Activated T-cell treated with anti-CD3 and anti-CD28 coated beads, Interleukin-2, amount 50 U/mL, for 72 hours (primary cell): ENCODE results near the gene SUFU. TPM values are rescaled to one million over a fixed set of nuclear protein-coding genes. Genes with fewer than 3 reads are reported as not detected.

Source experiments
- ATAC-seq, 2 donors: fragments of 150-1000 bp; cut with Tn5 transposase; replicated peaks in 1 of 2; 2 replicates each; pipeline ENCODE4 v1.10.0; 2021; ENCODE audit warnings: moderate library complexity in 2 of 2, mild to moderate bottlenecking in 1 of 2
- DNase-seq, 2 donors: peaks; one replicate each; pipeline ENCODE4 v3.0.0; 2021 to 2022; ENCODE audit warnings: mixed read lengths in 1 of 2
- H3K27ac Mint-ChIP-seq: one replicate; pipeline ENCODE4 v1.8.0; 2022; ENCODE audit warnings: mild to moderate bottlenecking, moderate library complexity, mixed read lengths
- H3K27me3 Mint-ChIP-seq: one replicate; pipeline ENCODE4 v1.8.0; 2022; ENCODE audit warnings: low read depth, mixed read lengths
- H3K36me3 Mint-ChIP-seq, 2 donors: one replicate each; pipeline ENCODE4 v1.8.0; 2022; ENCODE audit warnings: mixed read lengths in 2 of 2, mild to moderate bottlenecking in 1 of 2; ENCODE audit not compliant: insufficient read depth in 2 of 2
- H3K4me1 Mint-ChIP-seq: one replicate; pipeline ENCODE4 v1.8.0; 2022; ENCODE audit warnings: low read depth, mixed read lengths
- H3K4me3 Mint-ChIP-seq, 2 donors: one replicate each; pipeline ENCODE4 v1.8.0; 2022; ENCODE audit warnings: mild to moderate bottlenecking in 2 of 2, mixed read lengths in 2 of 2, moderate library complexity in 2 of 2
- H3K9me3 Mint-ChIP-seq, 2 donors: one replicate each; pipeline ENCODE4 v1.8.0; 2022; ENCODE audit warnings: mixed read lengths in 2 of 2
- total RNA-seq, 2 donors: library from RNA; stranded (reverse); gene quantifications; one replicate each; pipeline ENCODE4 v1.2.3, GENCODE V29; 2022

The SUFU gene
- total RNA-seq, 2 donors from 2014 or later = 9.1 to 9.2 TPM

DNA sequence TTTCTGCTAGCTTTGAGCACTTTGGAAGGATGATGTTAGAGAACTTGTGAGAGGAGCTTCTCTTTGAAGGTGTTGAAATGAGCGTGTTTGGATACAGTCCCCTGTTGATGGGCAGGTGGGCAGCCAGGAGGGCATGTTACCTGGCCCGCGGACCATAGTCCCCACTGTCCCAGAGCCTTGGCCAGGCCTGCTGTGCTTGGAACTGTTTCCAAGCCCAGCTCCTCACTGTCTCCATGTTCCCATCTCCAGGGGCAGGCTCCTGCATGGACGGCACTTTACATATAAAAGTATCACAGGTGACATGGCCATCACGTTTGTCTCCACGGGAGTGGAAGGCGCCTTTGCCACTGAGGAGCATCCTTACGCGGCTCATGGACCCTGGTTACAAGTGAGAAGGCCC lies 113.3 kb downstream of the SUFU start:
- Mint-ChIP-seq H3K4me3 (no peak overlapping the region), H3K9me3 (no peaks in the 10 kb centered on the region), H3K36me3 (no peaks in the 10 kb centered on the region), H3K27ac (no peak overlapping the region), H3K27me3 (no peaks in the 10 kb centered on the region), H3K4me1 (peaks cover 11% of the 10 kb centered on the region)
- no peak for ATAC-seq
- no peak for DNase-seq

DNA sequence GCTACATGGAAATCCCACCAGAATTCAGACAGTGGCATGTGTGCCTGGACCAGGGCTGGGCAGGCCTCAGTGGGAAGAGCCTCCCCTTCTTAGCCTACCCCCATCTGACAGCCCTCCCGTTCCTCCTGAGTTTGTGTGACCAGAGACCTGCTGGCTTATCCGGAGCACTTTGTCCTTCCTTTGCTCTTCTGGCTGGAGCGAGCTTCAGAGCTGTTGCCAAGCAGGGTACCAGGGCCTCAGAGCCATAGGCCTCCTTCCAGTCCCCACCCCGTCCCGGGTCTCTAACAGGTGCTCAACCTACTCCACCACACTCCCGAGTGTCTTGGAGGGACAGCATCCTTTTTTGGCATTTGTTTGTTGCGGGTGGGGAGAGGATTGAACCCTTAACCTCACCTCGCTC lies 114.0 kb downstream of the SUFU start:
- no peaks in the 10 kb centered on the region for H3K36me3 Mint-ChIP-seq
- H3K4me1 Mint-ChIP-seq = peaks cover 5% of the 10 kb centered on the region
- H3K9me3 Mint-ChIP-seq = no peaks in the 10 kb centered on the region
- DNase-seq (no peak), ATAC-seq (no peak)
- H3K27ac Mint-ChIP-seq = no peak overlapping the region
- no peak overlapping the region for H3K4me3 Mint-ChIP-seq
- H3K27me3 Mint-ChIP-seq = no peaks in the 10 kb centered on the region

DNA sequence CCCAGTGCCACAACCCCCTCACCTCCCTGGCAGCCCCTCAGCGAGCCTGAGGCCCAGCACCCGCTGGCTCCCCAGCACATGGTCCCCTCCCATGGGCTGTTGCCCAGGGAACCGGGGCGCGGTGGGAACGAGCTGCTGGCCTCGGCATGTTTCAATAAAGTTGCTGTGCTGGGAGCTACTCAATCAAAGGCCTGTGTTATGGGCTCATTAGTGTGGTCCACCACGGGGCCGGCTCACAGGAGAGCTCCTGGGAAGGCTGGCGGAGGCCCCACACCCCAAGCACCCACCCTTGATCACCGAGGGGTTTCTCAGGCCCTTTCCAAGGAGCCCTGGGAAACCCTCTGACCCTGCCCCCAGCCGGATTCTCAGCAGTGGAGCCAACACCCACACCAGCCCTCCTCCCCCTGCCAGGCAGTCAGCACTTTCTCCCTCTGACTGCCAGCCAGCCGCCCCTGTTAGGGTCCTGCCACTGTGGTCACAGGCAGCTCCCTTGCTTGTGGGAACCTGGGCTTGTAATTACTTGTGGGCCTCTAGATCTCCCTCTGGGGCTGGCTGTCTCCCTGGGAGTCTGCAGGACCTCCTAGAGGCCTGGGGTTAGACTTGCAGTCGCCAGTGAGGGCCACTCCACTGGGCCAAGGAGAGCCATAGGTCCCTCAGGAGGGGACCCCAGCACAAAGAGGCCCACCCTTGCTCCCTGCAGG lies 115.7 kb downstream of the SUFU start:
- H3K27ac Mint-ChIP-seq = no peak overlapping the region
- ATAC-seq = no peak

GRCh38 chr10:102620138-102620590 lies 116.4 kb downstream of the SUFU start:
- no peak overlapping the region for H3K27ac Mint-ChIP-seq

More for the DNA sequence above, 115.7 kb downstream of the SUFU start:
- no peak overlapping the region for H3K4me3 Mint-ChIP-seq
- no peak for DNase-seq
- H3K27me3 Mint-ChIP-seq = no peaks in the 10 kb centered on the region
- no peaks in the 10 kb centered on the region for H3K36me3 Mint-ChIP-seq
- no peaks in the 10 kb centered on the region for H3K4me1 Mint-ChIP-seq
- H3K9me3 Mint-ChIP-seq = no peaks in the 10 kb centered on the region

GRCh38 chr10:102620591-102621442 lies 117.0 kb downstream of the SUFU start:
- no peaks in the 10 kb centered on the region for H3K27me3 Mint-ChIP-seq
- DNase-seq (no peak), ATAC-seq (no peak)
- H3K4me3 Mint-ChIP-seq = no peak overlapping the region
- no peaks in the 10 kb centered on the region for H3K4me1 Mint-ChIP-seq
- H3K36me3 Mint-ChIP-seq = no peaks in the 10 kb centered on the region
- no peaks in the 10 kb centered on the region for H3K9me3 Mint-ChIP-seq
- H3K27ac Mint-ChIP-seq = no peak overlapping the region

More at GRCh38 chr10:102620138-102620590, 116.4 kb downstream of the SUFU start:
- Mint-ChIP-seq H3K9me3 (no peaks in the 10 kb centered on the region), H3K4me1 (no peaks in the 10 kb centered on the region), H3K27me3 (no peaks in the 10 kb centered on the region), H3K4me3 (no peak overlapping the region), H3K36me3 (no peaks in the 10 kb centered on the region)
- no peak for ATAC-seq
- no peak for DNase-seq

- ATAC-seq (peak; percentile 34 to 59), DNase-seq (no peak)
- no peak overlapping the region for H3K4me3 Mint-ChIP-seq
- no peaks in the 10 kb centered on the region for H3K9me3 Mint-ChIP-seq
- H3K4me1 Mint-ChIP-seq = no peaks in the 10 kb centered on the region
- no peaks in the 10 kb centered on the region for H3K36me3 Mint-ChIP-seq
- H3K27me3 Mint-ChIP-seq = no peaks in the 10 kb centered on the region
- H3K27ac Mint-ChIP-seq = no peak overlapping the region
Measured at GRCh38 chr10:102621443-102622325, 117.9 kb downstream of the SUFU start.

- no peak overlapping the region for H3K4me3 Mint-ChIP-seq
- no peak overlapping the region for H3K27ac Mint-ChIP-seq
- DNase-seq (no peak), ATAC-seq (no peak)
- no peaks in the 10 kb centered on the region for H3K27me3 Mint-ChIP-seq
- H3K4me1 Mint-ChIP-seq = no peaks in the 10 kb centered on the region
- no peaks in the 10 kb centered on the region for H3K36me3 Mint-ChIP-seq
- H3K9me3 Mint-ChIP-seq = no peaks in the 10 kb centered on the region
Measured at GRCh38 chr10:102624094-102624493, 120.3 kb downstream of the SUFU start.

DNA sequence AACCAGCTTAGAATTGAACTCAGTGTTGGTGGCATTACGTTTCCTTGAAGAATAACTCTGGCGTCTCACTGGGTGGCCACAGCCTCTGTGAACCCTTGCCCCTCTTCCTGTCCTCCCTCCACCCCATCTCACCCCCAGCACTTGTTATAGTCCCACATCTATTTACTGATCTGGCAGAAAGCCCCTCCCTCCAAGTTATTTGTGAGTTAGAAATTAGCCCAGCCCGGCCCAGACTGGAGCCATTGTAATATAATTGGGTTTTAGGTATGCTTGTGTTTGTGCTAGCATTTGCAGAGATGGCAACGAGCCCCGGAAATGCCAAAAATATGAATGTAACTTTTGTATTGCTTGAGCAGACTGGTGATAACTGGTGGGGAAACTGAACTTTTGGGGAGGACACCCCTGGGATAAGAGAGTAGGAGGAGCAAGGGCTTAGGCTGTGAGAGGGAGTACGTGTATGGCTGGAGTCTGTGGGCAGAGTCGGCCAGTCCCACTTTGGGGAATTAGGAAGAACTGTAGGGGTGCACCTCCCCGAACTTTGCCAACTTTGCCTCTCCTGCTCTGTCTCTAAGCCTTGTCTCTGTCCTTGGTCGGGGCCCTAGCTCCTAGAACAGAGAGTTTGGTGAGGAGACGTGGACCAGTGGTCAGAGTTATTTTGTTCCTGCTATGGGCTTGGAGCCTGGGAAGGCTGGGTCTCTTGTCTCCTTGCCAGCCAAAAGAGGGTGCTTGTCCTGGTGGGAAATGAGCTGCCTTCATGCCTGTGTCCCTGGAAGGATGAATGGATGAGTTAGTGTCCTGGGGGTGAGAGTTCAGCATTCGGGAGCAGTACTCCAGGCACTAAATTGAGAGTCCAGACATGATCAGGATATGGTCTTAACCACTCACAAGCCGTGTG lies 121.2 kb downstream of the SUFU start:
- DNase-seq (no peak), ATAC-seq (no peak)
- Mint-ChIP-seq H3K27ac (no peak overlapping the region), H3K9me3 (no peaks in the 10 kb centered on the region), H3K4me3 (no peak overlapping the region), H3K4me1 (no peaks in the 10 kb centered on the region), H3K36me3 (no peaks in the 10 kb centered on the region), H3K27me3 (no peaks in the 10 kb centered on the region)

DNA sequence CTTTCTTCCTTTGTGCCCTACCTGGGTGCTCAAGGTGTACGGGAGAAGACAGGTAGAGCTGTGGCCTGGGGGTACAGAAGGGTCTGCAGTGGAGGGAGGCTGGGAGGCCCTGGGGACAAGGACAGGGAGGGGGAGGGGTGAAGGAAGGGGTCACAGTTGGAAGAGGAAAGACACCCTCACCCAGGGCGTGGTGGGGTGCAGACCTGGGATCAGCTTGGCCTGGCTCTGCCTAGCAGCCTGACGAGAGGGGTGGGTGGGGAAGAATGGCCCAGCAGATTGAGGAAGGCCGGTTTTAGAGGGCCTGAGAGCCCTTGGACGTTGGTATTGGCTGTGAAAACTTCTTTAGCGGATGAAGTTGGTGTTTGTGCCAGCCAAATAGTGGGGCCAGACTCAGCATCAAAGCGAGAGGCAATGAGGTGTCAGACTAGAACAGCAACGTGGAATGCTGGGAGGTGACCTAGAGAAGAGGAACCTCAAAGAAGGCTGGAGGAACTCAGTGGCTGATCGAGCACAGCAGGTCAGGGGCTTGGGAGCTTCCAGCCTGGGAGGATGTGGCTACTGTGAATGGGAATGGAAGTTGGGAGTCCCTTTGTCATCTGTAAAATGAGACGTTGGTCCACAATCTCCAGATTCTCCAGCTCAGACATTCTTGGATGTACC lies 122.4 kb downstream of the SUFU start:
- H3K27me3 Mint-ChIP-seq = no peaks in the 10 kb centered on the region
- no peak overlapping the region for H3K4me3 Mint-ChIP-seq
- peaks cover 4% of the 10 kb centered on the region for H3K4me1 Mint-ChIP-seq
- H3K27ac Mint-ChIP-seq = no peak overlapping the region
- H3K36me3 Mint-ChIP-seq = no peaks in the 10 kb centered on the region
- ATAC-seq = no peak
- H3K9me3 Mint-ChIP-seq = no peaks in the 10 kb centered on the region
- DNase-seq = no peak

GRCh38 chr10:102627291-102627735 lies 123.5 kb downstream of the SUFU start:
- H3K27me3 Mint-ChIP-seq = no peaks in the 10 kb centered on the region
- no peak for DNase-seq
- no peak overlapping the region for H3K27ac Mint-ChIP-seq
- H3K4me3 Mint-ChIP-seq = no peak overlapping the region
- ATAC-seq = no peak
- peaks cover 16% of the 10 kb centered on the region for H3K4me1 Mint-ChIP-seq
- no peaks in the 10 kb centered on the region for H3K36me3 Mint-ChIP-seq
- no peaks in the 10 kb centered on the region for H3K9me3 Mint-ChIP-seq

GRCh38 chr10:102627736-102628293 lies 124.0 kb downstream of the SUFU start:
- H3K9me3 Mint-ChIP-seq = no peaks in the 10 kb centered on the region
- no peak overlapping the region for H3K4me3 Mint-ChIP-seq
- ATAC-seq (no peak), DNase-seq (no peak)
- no peak overlapping the region for H3K27ac Mint-ChIP-seq
- no peaks in the 10 kb centered on the region for H3K36me3 Mint-ChIP-seq
- H3K4me1 Mint-ChIP-seq = peaks cover 21% of the 10 kb centered on the region
- no peaks in the 10 kb centered on the region for H3K27me3 Mint-ChIP-seq
